ENCODE results near the gene UGDH.
"Not testable (repeated sequence)": the region's sequence is repeated elsewhere in the genome, so short reads cannot be mapped to it uniquely, and the experiment has no call there.

- TF ChIP-seq CTCF (IDR thresholded peaks at IDR 0.05; ENCODE audit: low read length); EZH2 (optimal IDR thresholded peaks at IDR 0.05; ENCODE audit: low read depth, low read length); EZH2phosphoT487 (IDR thresholded peaks at IDR 0.05; ENCODE audit: low read length): not testable (repeated sequence)
Observed at GRCh38 chr4:39532237-39532636, 5.0 kb upstream of the UGDH start.
